ENCODE measurements around the gene PLVAP.

DNA sequence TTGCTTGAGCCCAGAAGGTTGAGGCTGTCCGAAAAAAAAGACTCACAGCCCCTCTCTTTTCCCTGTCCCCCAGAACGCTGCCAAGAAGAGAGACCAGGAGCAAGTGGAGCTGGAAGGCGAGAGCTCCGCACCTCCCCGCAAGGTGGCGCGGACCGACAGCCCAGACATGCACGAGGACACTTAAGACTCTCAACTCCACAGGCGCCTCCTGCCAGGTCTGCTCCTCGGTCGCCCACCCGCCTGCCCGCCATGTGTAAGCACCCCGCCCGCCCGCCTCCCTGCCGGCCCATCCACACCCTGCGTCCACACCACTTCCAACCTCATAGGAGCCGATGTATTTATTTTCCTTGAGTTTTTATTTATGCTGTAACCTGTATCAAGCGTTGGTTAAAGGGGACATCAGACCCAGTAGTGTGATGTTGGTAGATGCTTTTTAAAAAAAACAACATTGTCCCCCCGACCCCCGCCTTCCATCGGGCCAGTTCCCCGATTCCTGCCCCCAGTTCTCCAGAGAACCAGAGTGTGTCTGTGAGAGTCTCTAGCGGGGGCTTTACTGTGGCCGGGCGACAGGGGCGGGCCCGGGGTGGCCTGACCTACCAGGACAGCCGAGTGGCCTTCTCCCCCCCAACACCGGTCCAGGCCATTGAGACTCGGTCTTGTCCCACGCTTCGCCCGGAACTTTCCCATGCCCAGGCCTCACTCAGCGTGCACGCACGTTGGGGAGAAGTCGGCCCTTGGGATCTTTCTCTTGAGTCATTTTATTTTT lies 57.5 kb downstream of the PLVAP start:
- TF ChIP-seq, protein P1, sequence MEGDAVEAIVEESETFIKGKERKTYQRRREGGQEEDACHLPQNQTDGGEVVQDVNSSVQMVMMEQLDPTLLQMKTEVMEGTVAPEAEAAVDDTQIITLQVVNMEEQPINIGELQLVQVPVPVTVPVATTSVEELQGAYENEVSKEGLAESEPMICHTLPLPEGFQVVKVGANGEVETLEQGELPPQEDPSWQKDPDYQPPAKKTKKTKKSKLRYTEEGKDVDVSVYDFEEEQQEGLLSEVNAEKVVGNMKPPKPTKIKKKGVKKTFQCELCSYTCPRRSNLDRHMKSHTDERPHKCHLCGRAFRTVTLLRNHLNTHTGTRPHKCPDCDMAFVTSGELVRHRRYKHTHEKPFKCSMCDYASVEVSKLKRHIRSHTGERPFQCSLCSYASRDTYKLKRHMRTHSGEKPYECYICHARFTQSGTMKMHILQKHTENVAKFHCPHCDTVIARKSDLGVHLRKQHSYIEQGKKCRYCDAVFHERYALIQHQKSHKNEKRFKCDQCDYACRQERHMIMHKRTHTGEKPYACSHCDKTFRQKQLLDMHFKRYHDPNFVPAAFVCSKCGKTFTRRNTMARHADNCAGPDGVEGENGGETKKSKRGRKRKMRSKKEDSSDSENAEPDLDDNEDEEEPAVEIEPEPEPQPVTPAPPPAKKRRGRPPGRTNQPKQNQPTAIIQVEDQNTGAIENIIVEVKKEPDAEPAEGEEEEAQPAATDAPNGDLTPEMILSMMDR (IDR thresholded peaks at IDR 0.05; ENCODE audit: extremely low read depth in 1 of 2, insufficient read depth in 1 of 2, low read depth in 1 of 2, low read length in 2 of 2), result no peak
- TF ChIP-seq POLR2A (IDR thresholded peaks at IDR 0.05; ENCODE audit: low read depth, low read length) (no peak), EZH2 (IDR thresholded peaks at IDR 0.05; ENCODE audit: borderline replicate concordance, low read depth, low read length, severe bottlenecking) (no peak), JUN (IDR thresholded peaks at IDR 0.05; ENCODE audit: borderline replicate concordance, insufficient read depth, insufficient read length, low read depth) (no peak), POLR2AphosphoS5 (IDR thresholded peaks at IDR 0.05; ENCODE audit: insufficient read depth, low read depth, low read length) (no peak), MYC (IDR thresholded peaks at IDR 0.05; ENCODE audit: low read depth, low read length) (no peak), FOS (IDR thresholded peaks at IDR 0.05; ENCODE audit: borderline replicate concordance, insufficient read depth, low read length) (no peak)
- TF ChIP-seq, protein P2, sequence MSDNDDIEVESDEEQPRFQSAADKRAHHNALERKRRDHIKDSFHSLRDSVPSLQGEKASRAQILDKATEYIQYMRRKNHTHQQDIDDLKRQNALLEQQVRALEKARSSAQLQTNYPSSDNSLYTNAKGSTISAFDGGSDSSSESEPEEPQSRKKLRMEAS (IDR thresholded peaks at IDR 0.05; ENCODE audit: insufficient read depth, insufficient read length), result no peak

Data from endothelial cell of umbilical vein (primary cell).